T-helper 22 cell (primary cell): Measurements from ENCODE around the gene PTPRT.

ENCODE experiments used
- DNase-seq: peaks from one replicate; pipeline ENCODE4 v3.0.0-alpha.2; 2020; ENCODE audit warnings: low read depth

Gene PTPRT

GRCh38 chr20:42611889-42612837 lies 577.5 kb downstream of the PTPRT start:
- DNase-seq = no peak

DNA sequence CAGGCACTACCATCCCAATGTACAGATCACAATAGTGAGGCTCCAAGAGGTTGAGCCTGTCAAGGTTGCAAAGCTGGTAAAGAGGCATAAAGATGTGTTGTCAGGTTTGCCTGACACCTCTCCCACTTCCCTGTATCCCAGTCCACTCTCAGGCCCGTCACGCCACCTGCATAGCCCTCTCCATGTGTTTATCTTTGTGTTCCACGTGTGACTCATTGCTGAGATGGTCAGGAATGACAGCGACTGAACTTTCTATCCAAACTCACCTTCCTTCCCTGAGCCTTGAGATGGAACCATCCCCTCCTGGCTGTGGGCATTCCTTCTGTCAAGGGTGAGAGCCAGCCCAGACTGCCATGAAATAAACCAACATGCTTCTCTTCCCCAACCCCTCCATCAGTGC lies 578.3 kb downstream of the PTPRT start:
- DNase-seq = no peak

- no peak for DNase-seq
These were observed 579.6 kb downstream of the PTPRT start for GRCh38 chr20:42610070-42610469.

DNA sequence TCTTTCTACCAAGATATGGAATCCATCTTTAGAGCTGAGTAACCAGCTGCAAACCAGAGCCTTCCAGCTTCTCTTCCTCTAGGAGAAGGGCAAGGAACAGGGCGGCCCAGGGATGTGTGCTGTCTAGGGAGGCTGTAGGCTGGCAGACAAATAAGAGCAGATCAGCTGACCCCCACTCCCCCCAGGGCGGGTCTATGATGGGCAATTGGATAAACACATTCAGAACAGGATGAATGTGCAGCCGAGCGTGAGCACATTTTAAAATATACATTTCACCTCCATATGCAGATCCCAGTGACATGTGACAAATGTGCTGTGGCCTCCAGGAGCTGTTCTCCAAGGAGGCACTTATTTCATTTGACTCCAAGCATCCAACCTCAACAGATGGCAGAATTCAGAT lies 580.1 kb downstream of the PTPRT start:
- DNase-seq = no peak

DNA sequence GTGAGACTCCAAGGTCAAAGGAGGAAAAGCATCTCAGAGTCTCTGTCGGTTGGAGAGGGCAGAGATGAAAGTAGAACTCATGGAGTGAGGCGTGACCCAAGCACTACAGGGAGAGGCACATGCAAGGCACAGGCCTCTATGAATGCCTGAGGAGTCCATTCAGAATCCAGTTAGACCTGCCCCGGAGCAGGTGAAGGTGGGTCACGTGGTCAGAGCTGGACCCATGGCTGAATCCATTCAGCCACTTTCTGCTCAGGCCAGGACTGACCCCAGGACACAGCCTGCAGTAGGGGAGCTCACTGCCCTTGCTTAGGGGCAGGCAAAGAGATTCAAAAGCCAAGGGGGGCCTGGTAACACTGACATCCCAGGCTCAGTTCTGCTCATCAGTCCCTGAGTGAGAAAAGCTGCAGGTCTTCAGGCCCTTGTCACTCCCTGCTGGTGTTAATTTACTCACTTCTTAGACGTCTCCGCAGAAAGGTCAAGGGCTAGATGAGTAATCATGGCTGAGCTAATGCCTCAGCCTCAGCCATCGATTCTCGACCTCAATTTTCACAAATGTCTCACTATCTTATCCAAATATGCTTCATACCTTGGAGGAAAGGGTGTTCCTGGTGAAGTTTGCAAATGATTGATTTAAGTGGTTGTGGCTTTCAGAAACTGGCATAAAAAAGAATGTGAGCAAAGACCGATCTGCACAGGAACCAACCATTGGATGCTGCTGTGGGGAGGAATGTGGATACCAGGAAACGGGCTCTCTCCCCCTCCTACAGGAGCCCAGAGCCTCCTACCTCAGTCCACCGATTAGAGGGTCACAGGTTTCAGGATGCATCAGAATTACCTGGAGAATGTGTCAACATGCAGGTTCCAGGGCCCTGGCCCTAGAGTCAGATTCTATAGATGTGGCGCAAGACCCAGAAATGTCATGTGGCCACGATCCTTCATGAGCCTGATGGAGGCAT lies 584.4 kb downstream of the PTPRT start:
- no peak for DNase-seq

DNA sequence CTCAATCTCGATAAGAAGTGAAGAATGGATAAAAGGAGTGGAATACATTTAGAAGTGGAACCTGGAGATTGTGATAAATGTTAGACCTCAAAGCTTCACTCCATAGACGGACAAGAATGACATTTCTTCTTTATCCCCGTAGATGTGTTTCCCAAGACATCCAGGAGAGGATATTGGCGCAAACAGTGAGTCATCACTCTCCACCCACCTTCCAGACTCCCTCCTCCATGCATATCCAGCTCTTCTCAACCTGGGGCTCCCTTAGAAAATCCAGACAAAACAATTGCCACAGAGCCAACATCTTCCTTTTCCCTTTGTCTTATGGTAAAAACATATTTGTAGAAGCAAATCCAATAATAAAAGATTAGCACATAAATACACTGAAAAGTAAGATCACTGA lies 586.1 kb downstream of the PTPRT start:
- DNase-seq = no peak

- no peak for DNase-seq
These were observed 591.1 kb downstream of the PTPRT start for GRCh38 chr20:42598581-42598980.

DNA sequence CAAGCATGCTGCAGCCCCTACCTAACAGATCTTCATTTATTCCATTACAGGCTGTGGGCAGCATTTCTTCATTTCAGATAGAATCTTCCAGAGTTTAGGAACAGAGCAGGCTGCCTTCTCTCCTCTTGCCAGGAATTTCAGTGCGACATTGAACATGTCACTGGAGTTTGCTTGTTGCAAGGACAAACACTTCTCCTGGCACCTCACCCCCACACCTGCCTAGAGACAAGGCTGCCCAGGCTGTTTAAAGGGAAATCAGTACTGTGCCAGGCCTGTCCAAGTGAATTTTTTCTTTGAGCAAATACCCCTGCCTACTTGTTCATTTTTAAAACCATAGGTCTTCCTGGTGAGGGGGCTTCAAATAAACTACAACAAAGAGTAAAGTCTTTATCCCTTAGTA lies 594.1 kb downstream of the PTPRT start:
- no peak for DNase-seq

- no peak for DNase-seq
These were observed 595.0 kb downstream of the PTPRT start for GRCh38 chr20:42594659-42595058.

GRCh38 chr20:42594011-42594410 lies 595.7 kb downstream of the PTPRT start:
- DNase-seq = no peak

DNA sequence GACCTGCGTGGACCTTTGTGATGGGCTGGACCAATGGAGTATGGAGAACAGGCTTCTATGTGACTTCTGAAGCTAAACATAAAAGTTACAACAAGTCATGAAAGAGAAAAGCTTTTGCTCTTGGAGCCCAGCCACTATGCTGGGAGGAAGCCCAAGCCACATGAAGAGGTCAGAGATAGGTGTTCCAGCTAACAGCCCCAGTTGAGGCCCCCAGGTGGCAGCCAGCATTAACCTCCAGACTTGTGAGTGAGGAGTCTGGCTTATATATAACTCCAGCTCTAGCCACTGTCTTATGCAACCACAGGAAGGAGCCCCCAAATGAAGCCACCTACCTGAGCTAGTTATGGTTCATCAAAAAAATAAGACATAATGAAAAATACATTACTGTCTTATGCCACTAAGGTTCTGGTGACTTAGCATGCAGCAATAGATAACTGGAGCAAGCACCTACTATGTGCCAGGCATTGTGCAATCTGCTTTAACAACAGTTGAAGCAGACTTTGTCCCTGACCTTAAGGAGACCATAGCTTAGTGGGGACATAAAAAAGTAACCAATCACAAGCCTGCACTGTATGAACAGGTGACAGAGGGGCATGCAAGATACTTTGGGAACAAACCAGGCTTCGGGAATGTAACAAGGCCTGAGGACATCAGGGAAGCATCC lies 599.6 kb downstream of the PTPRT start:
- no peak for DNase-seq

- DNase-seq = no peak
These were observed 600.9 kb downstream of the PTPRT start for GRCh38 chr20:42588847-42589246.

- DNase-seq = no peak
These were observed 602.3 kb downstream of the PTPRT start for GRCh38 chr20:42587427-42587826.

DNA sequence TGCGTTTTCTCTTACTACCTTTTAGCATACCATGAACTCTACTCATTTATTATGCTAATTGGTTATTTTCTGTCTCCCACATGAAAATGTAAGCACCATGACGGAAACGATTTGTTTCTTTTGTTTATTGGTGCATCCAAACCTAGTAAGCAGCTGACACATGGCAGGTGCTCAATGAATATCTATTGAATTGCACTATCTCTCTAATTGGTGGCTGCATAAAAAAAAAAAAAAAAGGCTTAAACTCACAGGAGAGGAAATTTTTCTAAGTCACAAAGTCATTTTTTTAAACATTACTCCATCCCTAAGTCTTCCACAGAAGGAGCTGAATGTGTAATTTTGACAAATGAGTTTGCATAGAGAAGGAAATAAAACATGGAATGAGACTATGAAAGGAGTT lies 608.4 kb downstream of the PTPRT start:
- no peak for DNase-seq

- DNase-seq = no peak
These were observed 613.5 kb downstream of the PTPRT start for GRCh38 chr20:42576167-42576566.

- no peak for DNase-seq
These were observed 617.2 kb downstream of the PTPRT start for GRCh38 chr20:42572320-42573016.

- no peak for DNase-seq
These were observed 622.3 kb downstream of the PTPRT start for GRCh38 chr20:42567409-42567808.

GRCh38 chr20:42565235-42565995 lies 624.3 kb downstream of the PTPRT start:
- no peak for DNase-seq

GRCh38 chr20:42559665-42560064 lies 630.0 kb downstream of the PTPRT start:
- DNase-seq = no peak

DNA sequence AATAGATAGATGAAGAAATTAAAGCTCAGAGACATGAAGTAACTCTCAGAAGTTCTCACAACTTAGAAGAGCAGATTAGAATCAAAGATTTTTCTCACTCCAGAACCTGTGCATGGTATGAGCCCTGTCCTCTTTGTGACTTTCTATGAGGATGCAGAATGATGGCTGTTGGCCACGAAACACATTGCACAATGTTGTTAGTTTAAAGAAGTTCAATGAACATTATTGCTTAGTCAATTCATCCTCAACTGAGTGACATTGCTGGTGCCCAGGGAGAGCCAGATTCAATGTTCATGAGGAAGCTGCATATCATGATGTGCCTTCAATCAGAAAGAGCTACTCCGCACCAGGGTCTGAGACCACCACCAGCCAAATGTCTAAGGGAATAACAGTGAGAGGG lies 633.1 kb downstream of the PTPRT start:
- no peak for DNase-seq

- no peak for DNase-seq
These were observed 636.3 kb downstream of the PTPRT start for GRCh38 chr20:42553374-42553773.
